Psoas muscle (tissue), 8 donors: ENCODE data around the gene CPNE7. TPM values are rescaled to one million over a fixed set of nuclear protein-coding genes. Genes with fewer than 3 reads are reported as not detected.

Experiments used
- ATAC-seq, 4 donors: fragments of 200-7000 bp; cut with Tn5 transposase; one replicate each; pipeline ENCODE4 v1.9.1; 2020; ENCODE audit warnings: moderate library complexity in 3 of 4, mild to moderate bottlenecking in 2 of 4
- DNase-seq, 2 donors: peaks; one replicate each; pipeline ENCODE4 v3.0.0-alpha.2; 2020
- H3K27ac ChIP-seq: fragments of 200-600 bp; one replicate; pipeline ENCODE4 v1.8.0; 2022
- H3K27me3 ChIP-seq, 3 donors: fragments of 200-600 bp in 1 of 3; one replicate each; pipeline versions ENCODE4 v1.6.1 to v1.8.0; 2013 to 2022; ENCODE audit warnings: low read length in 2 of 3, mild to moderate bottlenecking in 2 of 3, moderate library complexity in 1 of 3; ENCODE audit not compliant: insufficient read depth in 3 of 3
- H3K36me3 ChIP-seq, 2 donors: fragments of 200-600 bp in 1 of 2; one replicate each; pipeline versions ENCODE4 v1.6.1 to v1.8.0; 2013 to 2022; ENCODE audit warnings: low read depth in 1 of 2, mild to moderate bottlenecking in 1 of 2, moderate library complexity in 1 of 2; ENCODE audit not compliant: insufficient read depth in 1 of 2
- H3K4me1 ChIP-seq: fragments of 200-600 bp; one replicate; pipeline ENCODE4 v1.8.0; 2022
- H3K4me3 ChIP-seq: fragments of 200-600 bp; one replicate; pipeline ENCODE4 v1.8.0; 2022; ENCODE audit warnings: mild to moderate bottlenecking
- H3K9me3 ChIP-seq: fragments of 200-600 bp; one replicate; pipeline ENCODE4 v1.8.0; 2022
- CTCF ChIP-seq: fragments of 200-600 bp; IDR thresholded peaks from one replicate; pipeline ENCODE4 v1.8.0; 2022; ENCODE audit warnings: antibody characterized with exemption
- WGBS, 3 donors: extraction: QIAGEN DNeasy Blood & Tissue Kit; methylation state at CpG; one replicate each; pipeline versions ENCODE4 v1.1.6 to v1.1.7; 2013; 5-methylcytosine and 5-hydroxymethylcytosine counted together
- intact Hi-C, 2 donors: fragments of 100-400 bp; cut with DNase I; formaldehyde crosslinking; loops; one replicate each; pipeline versions ENCODE4 v1.11.0 to v1.14.2; 2022
- polyA plus RNA-seq, 3 donors: library from polyadenylated mRNA; stranded (reverse); fragments of 200-250 nt; gene quantifications; one replicate each; pipeline ENCODE4 v1.2.3, GENCODE V29; 2013
- total RNA-seq, 4 donors: library from RNA; stranded (reverse); fragmentation: NEBNext Ultra II Directional in 2 of 4; extraction: Animal tissue kit (Norgen Biotek cat#: 25700) in 2 of 4; gene quantifications; one replicate each; pipeline versions ENCODE4 v1.2.1 to v1.2.4, GENCODE V29; 2021 to 2023
- donor health status: healthy with polysubstance abuse.
- donor health status: DM: no; HTN: no; CAD: no; lungs with moderate emphysema.
- donor health status: Bipolar disorder and iron deficiency.
- donor health status: healthy.
- donor health status: DM: yes; HTN: yes; CAD: no.
- donor health status: DM: no; HTN: no; CAD: no.
- donor health status: DM: no; HTN: no; CAD: no.
- donor health status: DM: yes; HTN: yes; CAD: no.

Gene CPNE7
- total and polyA plus RNA-seq, 7 donors = 0.08 to 0.21 TPM; not detected in 5

DNA sequence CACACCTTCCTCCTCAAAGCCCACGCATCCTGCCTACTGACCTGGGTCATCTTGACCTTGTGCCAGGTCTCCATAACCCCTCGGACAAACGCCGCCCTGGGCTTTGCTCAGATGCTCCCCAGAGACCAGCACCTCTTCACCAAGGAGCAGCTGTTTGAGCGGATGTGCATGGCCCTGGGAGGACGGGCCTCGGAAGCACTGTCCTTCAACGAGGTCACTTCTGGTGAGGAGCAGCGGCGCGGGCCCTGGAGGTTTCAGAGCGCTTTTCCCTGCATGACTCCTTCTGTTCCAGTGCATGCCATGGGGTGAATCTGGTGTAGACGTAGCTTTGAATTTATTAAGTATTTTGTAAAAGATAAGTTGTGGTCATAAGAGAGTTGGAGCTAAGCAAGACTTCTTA lies 22.6 kb upstream of the CPNE7 start:
- Histone ChIP-seq H3K36me3 (peaks cover 14 to 98% of the 10 kb centered on the region in 2 donors), H3K4me3 (no peak overlapping the region), H3K4me1 (no peaks in the 10 kb centered on the region), H3K9me3 (no peaks in the 10 kb centered on the region), H3K27ac (no peak overlapping the region), H3K27me3 (no peaks in the 10 kb centered on the region)
- intact Hi-C loops = no loop called here
- TF ChIP-seq CTCF = no peak
- WGBS, 3 donors = 84 to 88% (median 86%) methylated on average over 13 of the region's 13 CpGs
- ATAC-seq (no peak), DNase-seq (no peak)

DNA sequence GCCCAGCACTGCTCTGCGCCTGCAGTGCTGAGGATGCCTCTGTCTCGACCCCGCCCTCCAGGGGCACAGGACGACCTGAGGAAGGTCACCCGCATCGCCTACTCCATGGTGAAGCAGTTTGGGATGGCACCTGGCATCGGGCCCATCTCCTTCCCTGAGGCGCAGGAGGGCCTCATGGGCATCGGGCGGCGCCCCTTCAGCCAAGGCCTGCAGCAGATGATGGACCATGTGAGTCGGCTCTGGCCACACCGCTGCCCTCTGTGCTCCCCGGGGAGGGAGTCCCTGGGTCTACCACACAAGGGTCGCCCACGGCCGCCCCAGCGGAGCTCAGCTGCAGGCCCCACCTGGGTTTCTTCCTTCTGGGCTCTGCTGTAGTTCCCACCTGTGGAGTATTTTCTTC lies 21.8 kb upstream of the CPNE7 start:
- Histone ChIP-seq H3K9me3 (no peaks in the 10 kb centered on the region), H3K4me1 (peaks cover 2% of the 10 kb centered on the region), H3K27ac (no peak overlapping the region), H3K36me3 (peaks cover 13 to 90% of the 10 kb centered on the region in 2 donors), H3K27me3 (no peaks in the 10 kb centered on the region), H3K4me3 (no peak overlapping the region)
- ATAC-seq (no peak), DNase-seq (no peak)
- 88 to 91% (median 91%) methylated on average over 18 of the region's 18 CpGs for WGBS, 3 donors
- no peak for TF ChIP-seq CTCF
- intact Hi-C loops = no loop called here

GRCh38 chr16:89554343-89554742 lies 21.2 kb upstream of the CPNE7 start:
- intact Hi-C loops = no loop called here
- Histone ChIP-seq H3K4me1 (peaks cover 8% of the 10 kb centered on the region), H3K27me3 (no peaks in the 10 kb centered on the region), H3K27ac (no peak overlapping the region), H3K4me3 (no peak overlapping the region), H3K9me3 (no peaks in the 10 kb centered on the region), H3K36me3 (peaks cover 11 to 84% of the 10 kb centered on the region in 2 donors)
- WGBS, 3 donors = 90 to 92% (median 91%) methylated on average over 12 of the region's 12 CpGs
- ATAC-seq (no peak), DNase-seq (no peak)
- TF ChIP-seq CTCF = no peak

- H3K27me3 ChIP-seq = no peaks in the 10 kb centered on the region
- WGBS, 3 donors = 92 to 95% (median 94%) methylated on average over 16 of the region's 16 CpGs
- ATAC-seq (no peak), DNase-seq (no peak)
- peaks cover 11 to 75% of the 10 kb centered on the region in 2 donors for H3K36me3 ChIP-seq
- H3K4me3 ChIP-seq = no peak overlapping the region
- no peak for TF ChIP-seq CTCF
- peaks cover 14% of the 10 kb centered on the region for H3K4me1 ChIP-seq
- H3K9me3 ChIP-seq = no peaks in the 10 kb centered on the region
- intact Hi-C loops = loop anchor here (5.0 kb wide), 1 partner anchor 223 kb away; no protein-coding TSS in a partner anchor
- H3K27ac ChIP-seq = no peak overlapping the region
These were observed 20.3 kb upstream of the CPNE7 start for GRCh38 chr16:89555265-89555664.

- no peak overlapping the region for H3K4me3 ChIP-seq
- H3K9me3 ChIP-seq = no peaks in the 10 kb centered on the region
- H3K27ac ChIP-seq = no peak overlapping the region
- TF ChIP-seq CTCF = no peak
- H3K27me3 ChIP-seq = no peaks in the 10 kb centered on the region
- no peak for ATAC-seq
- no peak for DNase-seq
- peaks cover 11 to 70% of the 10 kb centered on the region in 2 donors for H3K36me3 ChIP-seq
- H3K4me1 ChIP-seq = peaks cover 14% of the 10 kb centered on the region
- WGBS, 3 donors = 88 to 89% (median 89%) methylated on average over 13 of the region's 13 CpGs
- intact Hi-C loops = loop anchor here (5.0 kb wide), 1 partner anchor 223 kb away; no protein-coding TSS in a partner anchor
These were observed 19.8 kb upstream of the CPNE7 start for GRCh38 chr16:89555780-89556179.
